ENCODE data around the gene KCNK2.

Gene KCNK2

DNA sequence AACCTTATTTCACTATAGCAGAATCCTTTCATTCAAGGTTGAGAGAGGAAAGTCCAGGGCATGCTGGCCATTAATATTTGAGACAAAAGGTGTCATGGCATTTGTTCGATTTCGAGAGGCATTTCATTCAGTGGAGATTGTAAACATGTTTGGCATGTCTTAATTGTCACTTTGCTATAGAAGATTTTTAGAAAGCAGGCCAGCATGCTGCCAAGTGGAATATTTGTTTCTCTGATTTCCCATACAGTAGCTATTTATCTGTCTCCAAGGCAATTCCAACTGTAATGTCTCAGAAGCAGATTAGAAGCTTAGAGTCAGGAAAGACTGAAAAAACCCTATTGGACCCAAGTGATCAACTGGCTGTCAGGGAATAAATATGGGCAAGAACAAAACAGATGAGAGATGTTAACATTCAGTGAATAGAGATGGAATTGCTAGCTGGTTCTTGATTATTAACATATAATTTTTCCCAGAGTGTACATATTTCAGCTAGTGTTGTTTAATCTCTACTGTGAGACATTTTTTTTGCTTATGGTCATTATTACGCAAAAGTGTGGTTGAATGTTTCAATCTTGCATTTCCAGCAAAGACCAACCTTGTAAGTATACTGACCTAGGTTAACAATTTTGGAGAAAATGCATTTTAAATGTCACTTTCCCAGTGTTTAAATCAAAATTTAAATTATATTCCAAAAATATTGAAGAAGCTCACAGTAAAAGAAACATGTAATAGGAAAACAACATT lies 174.6 kb downstream of the KCNK2 start:
- H3K27ac Mint-ChIP-seq: no peak overlapping the region
- no peak for DNase-seq
- TF ChIP-seq, protein P1, sequence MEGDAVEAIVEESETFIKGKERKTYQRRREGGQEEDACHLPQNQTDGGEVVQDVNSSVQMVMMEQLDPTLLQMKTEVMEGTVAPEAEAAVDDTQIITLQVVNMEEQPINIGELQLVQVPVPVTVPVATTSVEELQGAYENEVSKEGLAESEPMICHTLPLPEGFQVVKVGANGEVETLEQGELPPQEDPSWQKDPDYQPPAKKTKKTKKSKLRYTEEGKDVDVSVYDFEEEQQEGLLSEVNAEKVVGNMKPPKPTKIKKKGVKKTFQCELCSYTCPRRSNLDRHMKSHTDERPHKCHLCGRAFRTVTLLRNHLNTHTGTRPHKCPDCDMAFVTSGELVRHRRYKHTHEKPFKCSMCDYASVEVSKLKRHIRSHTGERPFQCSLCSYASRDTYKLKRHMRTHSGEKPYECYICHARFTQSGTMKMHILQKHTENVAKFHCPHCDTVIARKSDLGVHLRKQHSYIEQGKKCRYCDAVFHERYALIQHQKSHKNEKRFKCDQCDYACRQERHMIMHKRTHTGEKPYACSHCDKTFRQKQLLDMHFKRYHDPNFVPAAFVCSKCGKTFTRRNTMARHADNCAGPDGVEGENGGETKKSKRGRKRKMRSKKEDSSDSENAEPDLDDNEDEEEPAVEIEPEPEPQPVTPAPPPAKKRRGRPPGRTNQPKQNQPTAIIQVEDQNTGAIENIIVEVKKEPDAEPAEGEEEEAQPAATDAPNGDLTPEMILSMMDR (IDR thresholded peaks at IDR 0.05): no peak
- H3K4me3 Mint-ChIP-seq: no peak overlapping the region
- no peaks in the 10 kb centered on the region for H3K27me3 Mint-ChIP-seq (ENCODE audit: low read depth, poor library complexity)
- no peaks in the 10 kb centered on the region for H3K4me1 Mint-ChIP-seq
- H3K9me3 Mint-ChIP-seq: no peaks in the 10 kb centered on the region
- no peaks in the 10 kb centered on the region for H3K36me3 Mint-ChIP-seq (ENCODE audit: low read depth)

DNA sequence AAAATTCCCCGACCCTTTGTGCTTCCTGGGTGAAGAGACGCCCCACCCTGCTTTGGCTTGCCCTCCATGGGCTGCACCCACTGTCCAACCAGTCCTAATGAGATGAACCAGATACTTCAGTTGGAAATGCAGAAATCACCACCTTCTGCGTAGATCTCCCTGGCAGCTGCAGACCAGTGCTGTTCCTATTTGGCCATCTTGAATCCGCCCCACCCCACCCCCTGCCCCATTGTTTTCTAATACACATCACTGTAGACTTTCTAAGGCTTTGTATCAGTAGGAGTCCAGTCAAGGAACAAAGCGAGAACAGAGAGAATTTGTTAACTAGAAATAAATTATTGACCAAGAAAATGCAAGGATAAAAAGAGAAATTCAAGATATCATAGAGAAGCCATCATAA lies 178.2 kb downstream of the KCNK2 start:
- Mint-ChIP-seq H3K27me3 (ENCODE audit: low read depth, poor library complexity) (no peaks in the 10 kb centered on the region), H3K9me3 (no peaks in the 10 kb centered on the region), H3K27ac (no peak overlapping the region), H3K4me1 (no peaks in the 10 kb centered on the region), H3K36me3 (ENCODE audit: low read depth) (no peaks in the 10 kb centered on the region), H3K4me3 (no peak overlapping the region)
- DNase-seq: no peak
- TF ChIP-seq, protein P1 (IDR thresholded peaks at IDR 0.05): no peak

DNA sequence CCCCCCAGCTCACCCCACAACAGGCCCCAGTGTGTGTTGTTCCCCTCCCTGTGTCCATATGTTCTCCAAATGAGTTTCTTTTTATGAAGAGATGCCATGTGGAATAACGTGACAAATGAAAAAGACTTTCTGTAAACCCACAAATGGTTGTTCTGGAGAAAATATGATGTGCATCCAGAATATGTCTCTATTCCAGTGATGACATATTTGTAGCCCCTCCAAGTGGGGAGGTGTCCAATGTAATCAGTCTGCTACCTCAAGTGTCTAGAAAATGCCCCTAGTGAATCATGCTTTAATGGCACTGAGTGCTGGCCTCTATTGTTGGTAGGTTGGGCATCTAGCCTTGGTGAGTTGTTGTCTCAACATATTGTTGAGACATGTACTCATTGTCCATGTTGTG lies 179.6 kb downstream of the KCNK2 start:
- Mint-ChIP-seq H3K9me3 (no peaks in the 10 kb centered on the region), H3K27ac (no peak overlapping the region), H3K4me3 (no peak overlapping the region), H3K36me3 (ENCODE audit: low read depth) (no peaks in the 10 kb centered on the region), H3K4me1 (no peaks in the 10 kb centered on the region), H3K27me3 (ENCODE audit: low read depth, poor library complexity) (peaks cover 4% of the 10 kb centered on the region)
- no peak for DNase-seq
- TF ChIP-seq, protein P1 (IDR thresholded peaks at IDR 0.05): no peak

DNA sequence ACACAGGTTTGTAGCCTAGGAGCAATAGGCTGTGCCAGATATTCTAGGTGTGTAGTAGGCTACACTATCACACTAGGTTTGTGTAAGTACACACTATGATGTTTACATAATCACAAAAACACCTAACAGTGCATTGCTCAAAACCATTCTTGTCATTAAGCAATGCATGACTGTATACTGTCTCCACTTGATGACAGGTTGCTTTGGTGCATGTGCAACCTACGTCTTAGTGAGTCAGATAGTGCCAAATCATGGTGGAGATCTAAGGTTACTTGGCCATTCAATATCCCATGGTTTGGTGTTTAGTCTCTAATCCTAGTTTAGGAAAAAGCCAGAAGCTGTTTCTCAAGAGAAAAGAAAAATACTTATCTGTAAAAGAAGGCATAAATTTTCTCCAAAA lies 181.1 kb downstream of the KCNK2 start:
- TF ChIP-seq, protein P1 (IDR thresholded peaks at IDR 0.05): no peak
- DNase-seq: no peak
- H3K4me3 Mint-ChIP-seq: no peak overlapping the region
- no peaks in the 10 kb centered on the region for H3K36me3 Mint-ChIP-seq (ENCODE audit: low read depth)
- no peak overlapping the region for H3K27ac Mint-ChIP-seq
- H3K9me3 Mint-ChIP-seq: no peaks in the 10 kb centered on the region
- H3K4me1 Mint-ChIP-seq: no peaks in the 10 kb centered on the region
- peaks cover 4% of the 10 kb centered on the region for H3K27me3 Mint-ChIP-seq (ENCODE audit: low read depth, poor library complexity)

DNA sequence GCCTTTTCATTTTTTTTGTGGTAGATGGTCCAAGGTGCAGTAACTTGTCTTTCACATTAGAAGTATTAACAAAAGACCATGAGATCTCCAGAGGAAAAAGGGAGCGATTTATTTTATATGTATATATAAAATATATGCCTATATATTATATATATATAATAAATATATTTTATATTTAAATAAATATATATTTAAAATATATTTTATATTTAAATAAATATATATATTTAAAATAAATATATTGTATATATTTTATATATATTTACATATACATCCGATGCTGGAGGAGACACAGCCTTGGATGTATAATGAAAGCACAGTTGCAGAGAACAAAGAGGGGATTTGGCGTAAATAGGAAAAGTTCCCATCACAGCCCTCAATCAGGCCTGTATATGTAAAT lies 182.1 kb downstream of the KCNK2 start:
- TF ChIP-seq, protein P1 (IDR thresholded peaks at IDR 0.05): no peak

DNA sequence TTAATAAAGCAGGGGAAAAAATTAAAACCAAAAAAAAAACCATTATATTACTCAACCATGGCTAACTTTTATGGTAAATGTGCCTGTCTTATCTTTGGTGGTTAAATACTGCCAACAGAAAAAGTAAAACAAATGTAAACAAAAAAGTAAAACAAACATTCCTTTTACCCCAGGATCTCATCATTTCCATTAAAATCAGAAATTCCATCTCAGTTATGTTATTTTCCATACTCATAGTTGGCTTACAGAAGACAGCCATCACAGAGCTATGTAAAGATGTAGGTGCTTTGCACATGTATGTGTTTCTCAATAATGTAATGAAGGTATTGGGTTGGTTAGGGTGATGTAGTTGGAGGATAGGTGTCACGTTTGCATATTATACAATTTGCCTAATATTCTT lies 185.0 kb downstream of the KCNK2 start:
- Mint-ChIP-seq H3K27ac (no peak overlapping the region), H3K4me1 (no peaks in the 10 kb centered on the region), H3K27me3 (ENCODE audit: low read depth, poor library complexity) (peaks cover 10% of the 10 kb centered on the region), H3K36me3 (ENCODE audit: low read depth) (no peaks in the 10 kb centered on the region), H3K4me3 (no peak overlapping the region), H3K9me3 (no peaks in the 10 kb centered on the region)
- DNase-seq: no peak
- TF ChIP-seq, protein P1 (IDR thresholded peaks at IDR 0.05): no peak

More for the DNA sequence above, 182.1 kb downstream of the KCNK2 start:
- H3K4me1 Mint-ChIP-seq: no peaks in the 10 kb centered on the region
- H3K4me3 Mint-ChIP-seq: no peak overlapping the region
- no peak for DNase-seq
- H3K36me3 Mint-ChIP-seq (ENCODE audit: low read depth): no peaks in the 10 kb centered on the region
- H3K27ac Mint-ChIP-seq: no peak overlapping the region
- no peaks in the 10 kb centered on the region for H3K9me3 Mint-ChIP-seq
- peaks cover 5% of the 10 kb centered on the region for H3K27me3 Mint-ChIP-seq (ENCODE audit: low read depth, poor library complexity)

Measured in nephron progenitor cell (in vitro differentiated cells).